IMR-90 (cell line): ENCODE measurements around the gene DPH6. TPM values are rescaled to one million over a fixed set of nuclear protein-coding genes. Genes with fewer than 3 reads are reported as not detected.

Source experiments
- ATAC-seq: fragments of 200-7000 bp; cut with Tn5 transposase; 2 replicates; pipeline ENCODE4 v1.9.1; 2020; ENCODE audit warnings: low read depth, mild to moderate bottlenecking, moderate library complexity
- BruUV-seq: library from RNA; stranded (reverse); fragments of 400-500 nt; replicated peaks from 2 replicates; lab custom pipeline; 2021; lab: Mats Ljungman, UMichigan
- CTCF ChIA-PET: fragments of 300-600 bp; formaldehyde crosslinking; extraction: SDS; loops from one replicate; lab custom pipeline; 2021; ENCODE audit warnings: antibody characterized with exemption; lab: Yijun Ruan, JAX
- POLR2A ChIA-PET: fragments of 300-600 bp; sonication (Branson Sonifier 250); formaldehyde crosslinking; loops from one replicate; lab custom pipeline; 2022; ENCODE audit warnings: antibody characterized with exemption; ENCODE audit not compliant: unreplicated experiment; lab: Charles Lee
- DNase-seq: peaks from one replicate; pipeline ENCODE4 v3.0.0; 2013
- H2AFZ ChIP-seq: replicated peaks from 2 replicates; pipeline ENCODE3; 2013; ENCODE audit warnings: low read length, mild to moderate bottlenecking; ENCODE audit not compliant: poor library complexity
- H2AK5ac ChIP-seq: 2 replicates; pipeline ENCODE4 v1.6.1; 2013; ENCODE audit warnings: low read depth, low read length, inconsistent platforms
- H2AK9ac ChIP-seq: replicated peaks from 2 replicates; pipeline ENCODE3; 2013; ENCODE audit warnings: mild to moderate bottlenecking, low read depth, low read length, moderate library complexity; ENCODE audit not compliant: poor library complexity
- H2BK120ac ChIP-seq: 2 replicates; pipeline ENCODE4 v1.6.1; 2013; ENCODE audit warnings: low read depth, low read length, inconsistent platforms
- H2BK15ac ChIP-seq: 3 replicates; pipeline ENCODE4 v1.6.1; 2013; ENCODE audit warnings: low read depth, low read length, inconsistent platforms
- H2BK20ac ChIP-seq: 2 replicates; pipeline ENCODE4 v1.6.1; 2013; ENCODE audit warnings: low read depth, mild to moderate bottlenecking, inconsistent platforms, low read length, moderate library complexity
- H2BK5ac ChIP-seq: 2 replicates; pipeline ENCODE4 v1.6.1; 2013; ENCODE audit warnings: mild to moderate bottlenecking, low read depth, low read length, inconsistent platforms; ENCODE audit not compliant: poor library complexity, severe bottlenecking
- H3K14ac ChIP-seq: replicated peaks from 2 replicates; pipeline ENCODE4 v1.6.1; 2013; ENCODE audit warnings: low read depth, low read length, inconsistent platforms
- H3K18ac ChIP-seq: 2 replicates; pipeline ENCODE4 v1.6.1; 2013; ENCODE audit warnings: low read depth, low read length, control low read depth
- H3K23ac ChIP-seq: 2 replicates; pipeline ENCODE4 v1.6.1; 2013; ENCODE audit warnings: low read depth, low read length, inconsistent platforms
- H3K27ac ChIP-seq: 2 replicates; pipeline ENCODE4 v1.5.1; 2013; ENCODE audit warnings: mild to moderate bottlenecking, control low read depth, low read length; ENCODE audit not compliant: insufficient read depth
- H3K27me3 ChIP-seq: 2 replicates; pipeline ENCODE4 v1.6.1; 2013; ENCODE audit warnings: low read length; ENCODE audit not compliant: control insufficient read depth, insufficient read depth
- H3K36me3 ChIP-seq: 2 replicates; pipeline ENCODE4 v1.6.1; 2013; ENCODE audit warnings: low read length, mixed read lengths; ENCODE audit not compliant: control insufficient read depth, insufficient read depth
- H3K4ac ChIP-seq: 2 replicates; pipeline ENCODE4 v1.6.1; 2013; ENCODE audit warnings: low read depth, low read length, inconsistent platforms
- H3K4me1 ChIP-seq: 2 replicates; pipeline ENCODE4 v1.6.1; 2013; ENCODE audit warnings: low read length, mixed read lengths; ENCODE audit not compliant: control insufficient read depth, insufficient read depth
- H3K4me2 ChIP-seq: 2 replicates; pipeline ENCODE4 v1.6.1; 2013; ENCODE audit warnings: low read depth, mild to moderate bottlenecking, control low read depth, low read length, moderate library complexity
- H3K4me3 ChIP-seq: 2 replicates; pipeline ENCODE4 v1.5.1; 2013; ENCODE audit warnings: low read depth, mild to moderate bottlenecking, control low read depth, low read length, moderate library complexity; ENCODE audit not compliant: insufficient read depth
- H3K56ac ChIP-seq: 2 replicates; pipeline ENCODE4 v1.6.1; 2013; ENCODE audit warnings: low read length, inconsistent platforms; ENCODE audit not compliant: insufficient read depth; ENCODE audit errors: extremely low read depth
- H3K79me1 ChIP-seq, 2 experiments: 2 replicates each; pipeline ENCODE4 v1.6.1; 2013; ENCODE audit warnings: low read length in 2 of 2, inconsistent platforms in 1 of 2, low read depth in 1 of 2
- H3K9ac ChIP-seq: 2 replicates; pipeline ENCODE4 v1.6.1; 2013; ENCODE audit warnings: low read depth, low read length, control low read depth
- H3K9me1 ChIP-seq: 2 replicates; pipeline ENCODE4 v1.6.1; 2013; ENCODE audit warnings: low read length, inconsistent platforms; ENCODE audit not compliant: insufficient read depth
- H3K9me3 ChIP-seq: 2 replicates; pipeline ENCODE4 v1.6.1; 2013; ENCODE audit warnings: low read length; ENCODE audit not compliant: control insufficient read depth, insufficient read depth
- H4K20me1 ChIP-seq: 2 replicates; pipeline ENCODE4 v1.6.1; 2013; ENCODE audit warnings: low read length, inconsistent platforms; ENCODE audit not compliant: insufficient read depth
- H4K5ac ChIP-seq: 2 replicates; pipeline ENCODE4 v1.6.1; 2013; ENCODE audit warnings: mild to moderate bottlenecking, low read depth, low read length, control low read depth
- H4K8ac ChIP-seq, 2 experiments: 2 replicates each; pipeline ENCODE4 v1.6.1; 2013; ENCODE audit warnings: low read depth in 2 of 2, low read length in 2 of 2, control low read depth in 1 of 2, inconsistent platforms in 1 of 2
- H4K91ac ChIP-seq: 2 replicates; pipeline ENCODE4 v1.6.1; 2013; ENCODE audit warnings: low read depth, low read length, inconsistent platforms; ENCODE audit not compliant: insufficient read depth
- BHLHE40 ChIP-seq: fragments of 150-350 bp; IDR thresholded peaks from 2 replicates; pipeline ENCODE4 v1.6.1; 2016; ENCODE audit warnings: mild to moderate bottlenecking, low read depth, low read length
- CEBPB ChIP-seq: IDR thresholded peaks from 2 replicates; pipeline ENCODE4 v1.6.1; 2012; ENCODE audit warnings: low read depth, low read length, improper control_type of control experiment
- CTCF ChIP-seq: conservative IDR thresholded peaks from 2 replicates; pipeline ENCODE4 v1.5.1; 2012; ENCODE audit warnings: mild to moderate bottlenecking, low read depth, low read length, improper control_type of control experiment
- ELK1 ChIP-seq: fragments of 150-350 bp; IDR thresholded peaks from 2 replicates; pipeline ENCODE4 v1.6.1; 2016; ENCODE audit warnings: low read depth, mild to moderate bottlenecking, low read length, moderate library complexity, borderline replicate concordance
- FOS ChIP-seq: fragments of 150-350 bp; IDR thresholded peaks from 2 replicates; pipeline ENCODE4 v1.6.1; 2016; ENCODE audit warnings: low read depth, low read length
- MAFK ChIP-seq: IDR thresholded peaks from 2 replicates; pipeline ENCODE4 v1.6.1; 2012; ENCODE audit warnings: low read depth, low read length, improper control_type of control experiment
- MAZ ChIP-seq: IDR thresholded peaks from 2 replicates; pipeline ENCODE4 v1.6.1; 2012; ENCODE audit warnings: low read depth, mild to moderate bottlenecking, low read length, improper control_type of control experiment, moderate library complexity, borderline replicate concordance
- MXI1 ChIP-seq: IDR thresholded peaks from 2 replicates; pipeline ENCODE4 v1.6.1; 2012; ENCODE audit warnings: low read depth, mild to moderate bottlenecking, low read length, moderate library complexity, borderline replicate concordance
- NFE2L2 ChIP-seq: fragments of 150-350 bp; IDR thresholded peaks from 2 replicates; pipeline ENCODE4 v1.6.1; 2016; ENCODE audit warnings: low read depth, mild to moderate bottlenecking, low read length
- POLR2A ChIP-seq: IDR thresholded peaks from 2 replicates; pipeline ENCODE4 v1.6.1; 2012; ENCODE audit warnings: mild to moderate bottlenecking, low read depth, low read length
- RAD21 ChIP-seq: IDR thresholded peaks from 2 replicates; pipeline ENCODE4 v1.6.1; 2012; ENCODE audit warnings: low read length, improper control_type of control experiment
- RFX5 ChIP-seq: IDR thresholded peaks from 2 replicates; pipeline ENCODE4 v1.8.0; 2012; ENCODE audit warnings: low read depth, mild to moderate bottlenecking, low read length, moderate library complexity
- USF2 ChIP-seq: fragments of 150-350 bp; IDR thresholded peaks from 2 replicates; pipeline ENCODE4 v1.6.1; 2017; ENCODE audit warnings: mild to moderate bottlenecking, antibody characterized with exemption, low read length, low read depth
- WGBS, 2 experiments: methylation state at CpG; one replicate each; pipeline versions ENCODE4 v1.1.5 to v1.1.7; 2013; ENCODE audit warnings: missing lambda C conversion rate in 2 of 2; ENCODE audit not compliant: insufficient read length in 1 of 2; ENCODE audit errors: extremely low coverage in 2 of 2; 5-methylcytosine and 5-hydroxymethylcytosine counted together
- dilution Hi-C: fragments of 300-500 bp; cut with HindIII; formaldehyde crosslinking; loops from one replicate; pipeline ENCODE4 v1.14.3; 2018; ENCODE audit warnings: low sequenced_read_pairs; ENCODE audit not compliant: unreplicated experiment
- in situ Hi-C: fragments of 300-500 bp; cut with MboI; formaldehyde crosslinking; loops from 3 replicates; pipeline ENCODE4 v1.14.3; 2019; ENCODE audit warnings: low sequenced_read_pairs, inconsistent platforms, mixed read lengths
- intact Hi-C: fragments of 100-400 bp; cut with micrococcal nuclease; formaldehyde crosslinking; loops from 2 replicates; pipeline ENCODE4 v1.10.0; 2022
- polyA plus RNA-seq, 3 experiments: library from polyadenylated mRNA; depleted of rRNA; stranded (reverse); fragments of >200 nt; gene quantifications; 2 replicates each; pipeline ENCODE4 v1.2.3, GENCODE V29; 2012; ENCODE audit warnings: low replicate concordance in 1 of 3
- total RNA-seq: library from RNA; depleted of rRNA; stranded (reverse); fragments of >200 nt; gene quantifications from 2 replicates; pipeline ENCODE4 v1.2.3, GENCODE V29; 2012

DPH6 gene
- total and polyA plus RNA-seq, 2 of the 4 experiments (the other 2 are of a cell fraction) = 6.1 to 8.1 TPM

- no peak overlapping the region for H3K27ac ChIP-seq
- TF ChIP-seq MAZ (no peak), BHLHE40 (no peak), POLR2A (no peak), RFX5 (no peak), MAFK (no peak), CTCF (no peak), NFE2L2 (no peak), FOS (no peak), MXI1 (no peak), USF2 (no peak), ELK1 (no peak), RAD21 (no peak), CEBPB (no peak)
- H2BK120ac ChIP-seq = no peak overlapping the region
- no peak overlapping the region for H3K4me2 ChIP-seq
- H2BK5ac ChIP-seq = no peak overlapping the region
- no peak overlapping the region for H3K18ac ChIP-seq
- CTCF ChIA-PET = no interaction called here
- in situ Hi-C loops (no loop called here), dilution Hi-C loops (no loop called here), intact Hi-C loops (no loop called here)
- H3K9me3 ChIP-seq = no peaks in the 10 kb centered on the region
- no CpG with 5 or more reads among the region's 1 CpG for WGBS, 2 experiments
- no peak overlapping the region for H2AK9ac ChIP-seq
- H3K27me3 ChIP-seq = no peaks in the 10 kb centered on the region
- no peak overlapping the region for H2BK20ac ChIP-seq
- no peak overlapping the region for H4K91ac ChIP-seq
- no peak overlapping the region for H3K23ac ChIP-seq
- H3K4me3 ChIP-seq = no peak overlapping the region
- H3K9ac ChIP-seq = no peak overlapping the region
- no peak overlapping the region for H2AFZ ChIP-seq
- H4K5ac ChIP-seq = no peak overlapping the region
- H3K14ac ChIP-seq = no peak overlapping the region
- peaks cover 5% of the 10 kb centered on the region for H3K4me1 ChIP-seq
- no peak overlapping the region for H3K56ac ChIP-seq
- H4K20me1 ChIP-seq = no peaks in the 10 kb centered on the region
- BruUV-seq = no TSS peak
- DNase-seq = no peak
- no peak overlapping the region for H2BK15ac ChIP-seq
- 0 out of 2 replicates have a peak, but pooled peaks cover 3% of the 10 kb centered on the region for H3K9me1 ChIP-seq
- 0 out of 4 replicates have a peak, but pooled peaks cover 0 to 3% of the 10 kb centered on the region in 2 experiments for H3K79me1 ChIP-seq
- no peak overlapping the region for H3K4ac ChIP-seq
- no peaks in the 10 kb centered on the region for H3K36me3 ChIP-seq
- no peak for ATAC-seq
- POLR2A ChIA-PET = no interaction called here
- no peak overlapping the region for H2AK5ac ChIP-seq
- H4K8ac ChIP-seq = no peak overlapping the region
These were observed 14.3 kb upstream of the DPH6 start for GRCh38 chr15:35560258-35560657.
